Myocyte (in vitro differentiated cells): ENCODE measurements around the gene GRID1. TPM values are rescaled to one million over a fixed set of nuclear protein-coding genes. Genes with fewer than 3 reads are reported as not detected.

Source experiments
- DNase-seq: peaks from one replicate; pipeline ENCODE4 v3.0.0-alpha.2; 2012; ENCODE audit warnings: low read depth
- total RNA-seq: library from RNA; depleted of rRNA; stranded (reverse); fragments of >200 nt; gene quantifications from 2 replicates; pipeline ENCODE4 v1.2.3, GENCODE V29; 2014

Gene GRID1
- total RNA-seq, 1 donor from 2014 or later = not detected

DNA sequence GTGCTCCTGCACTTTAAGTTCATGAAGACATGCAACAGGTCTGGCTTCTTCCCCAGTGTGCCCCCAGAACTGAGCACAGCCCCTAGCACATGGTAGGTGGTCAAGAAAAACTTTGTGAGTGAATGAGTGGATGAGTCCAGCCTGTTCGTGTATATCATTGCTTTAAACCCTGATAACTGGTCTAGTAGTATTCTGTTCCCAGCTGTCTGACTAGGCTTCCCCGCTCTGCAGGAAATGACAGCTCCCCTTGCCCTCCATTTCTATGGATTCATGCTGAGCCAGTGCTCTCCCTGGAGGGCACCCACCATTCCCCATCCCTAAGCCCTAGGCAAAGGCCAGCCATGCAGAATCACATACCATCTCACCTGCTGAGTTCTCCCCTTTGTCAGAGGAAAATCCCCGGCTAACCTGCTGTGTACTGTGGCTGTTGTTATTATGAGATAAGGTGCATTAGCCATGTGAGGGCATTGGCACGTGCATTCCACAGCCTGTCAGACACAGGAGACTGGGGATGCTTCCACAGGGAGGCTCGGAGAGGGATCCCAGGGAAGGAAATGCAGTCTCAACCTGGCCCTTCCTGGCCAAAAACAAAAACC is 698.9 kb downstream of the GRID1 start:
- no peak for DNase-seq

DNA sequence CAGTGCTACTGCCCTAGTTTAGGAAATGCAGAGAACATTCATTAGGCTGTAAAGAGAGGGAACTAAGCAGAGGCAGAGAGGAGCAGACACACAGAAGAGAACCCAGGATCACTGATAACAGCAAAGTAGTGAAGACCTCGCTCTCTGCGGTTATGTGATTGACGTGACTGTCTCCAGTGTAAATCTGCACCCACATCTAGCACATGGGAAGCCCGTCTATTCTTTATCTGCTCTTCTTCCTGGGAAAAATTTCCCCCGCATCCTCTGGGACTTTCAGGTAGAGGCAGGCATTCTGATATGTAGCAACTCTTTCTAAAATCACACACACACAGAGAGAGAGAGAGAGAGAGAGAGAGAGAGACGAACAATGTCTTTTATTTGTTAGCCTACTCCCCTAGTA is 699.6 kb downstream of the GRID1 start:
- DNase-seq = no peak

- DNase-seq = no peak
These were observed 700.5 kb downstream of the GRID1 start for GRCh38 chr10:85666102-85666501.

DNA sequence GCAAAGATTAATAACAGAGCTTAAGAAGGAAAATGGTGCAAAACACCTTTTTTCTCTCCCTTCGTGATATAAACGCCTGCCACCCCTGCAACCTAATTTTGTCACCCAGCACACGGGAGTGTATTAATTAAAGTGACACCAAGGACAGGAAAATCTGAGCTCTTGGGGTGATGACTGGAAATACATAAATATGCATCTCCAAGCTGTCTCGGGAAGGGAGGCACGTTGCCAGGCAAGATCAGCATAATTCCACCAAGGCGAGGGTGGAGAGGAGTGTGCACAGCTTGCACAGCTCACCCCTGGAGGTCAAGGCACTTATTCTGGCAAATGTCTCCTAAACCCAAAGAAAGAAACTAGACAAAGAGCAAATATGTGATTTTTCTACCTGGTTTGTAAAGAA is 700.9 kb downstream of the GRID1 start:
- no peak for DNase-seq

GRCh38 chr10:85665078-85665477 is 701.5 kb downstream of the GRID1 start:
- no peak for DNase-seq

DNA sequence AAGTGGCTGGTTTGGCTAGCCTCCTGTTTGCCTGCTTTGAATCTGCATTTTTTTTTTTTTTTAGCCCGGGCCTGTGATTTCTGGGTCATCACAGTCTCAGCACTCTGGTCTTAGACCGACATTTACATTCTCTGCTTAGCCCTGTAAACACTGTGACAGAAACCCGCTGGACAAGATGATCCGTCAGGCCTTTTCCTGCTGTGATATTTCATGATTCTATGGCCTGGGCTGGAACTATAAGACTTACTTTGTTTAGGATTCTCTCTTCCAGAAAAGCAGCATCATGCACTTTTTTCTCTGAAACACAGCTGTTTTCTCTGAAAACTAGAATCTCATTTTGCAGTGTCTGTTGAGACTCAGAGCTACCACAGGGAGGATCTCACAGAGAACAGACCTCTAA is 705.5 kb downstream of the GRID1 start:
- DNase-seq = no peak

- no peak for DNase-seq
These were observed 707.3 kb downstream of the GRID1 start for GRCh38 chr10:85659331-85659730.

GRCh38 chr10:85658518-85658917 is 708.1 kb downstream of the GRID1 start:
- no peak for DNase-seq

DNA sequence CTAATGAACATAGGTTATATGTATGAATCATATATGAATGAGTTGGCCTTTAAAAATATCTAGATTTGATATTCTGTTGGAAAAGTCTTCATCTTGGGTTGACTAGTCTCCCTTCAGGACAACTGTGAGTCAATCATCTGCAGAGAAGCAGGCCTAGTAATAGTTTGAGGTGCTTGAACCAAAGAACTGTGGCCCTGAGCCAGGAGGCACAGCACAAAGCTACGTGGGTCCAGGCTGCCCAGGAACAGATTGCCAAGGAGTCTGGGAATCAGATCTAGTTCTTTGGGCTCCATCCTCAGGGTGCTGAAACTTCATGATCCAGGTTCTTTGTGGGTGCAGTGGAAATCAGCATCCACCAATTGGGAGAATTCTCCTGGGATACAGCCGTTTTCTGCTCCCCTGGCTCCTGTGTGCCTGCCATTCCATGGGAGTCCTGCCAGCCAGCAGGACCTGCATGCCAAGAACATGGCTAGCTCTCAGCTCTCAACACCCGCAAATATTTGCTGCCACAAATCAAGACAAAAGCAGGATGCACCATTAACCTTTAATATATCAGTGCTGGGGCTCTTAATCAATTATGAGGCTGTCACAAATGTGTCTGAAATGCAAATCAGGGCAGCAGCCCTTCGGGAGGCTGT is 709.0 kb downstream of the GRID1 start:
- DNase-seq = no peak

- no peak for DNase-seq
These were observed 711.2 kb downstream of the GRID1 start for GRCh38 chr10:85655411-85655810.

- DNase-seq = no peak
These were observed 715.1 kb downstream of the GRID1 start for GRCh38 chr10:85651497-85651882.

- DNase-seq = no peak
These were observed 715.7 kb downstream of the GRID1 start for GRCh38 chr10:85650791-85651496.

DNA sequence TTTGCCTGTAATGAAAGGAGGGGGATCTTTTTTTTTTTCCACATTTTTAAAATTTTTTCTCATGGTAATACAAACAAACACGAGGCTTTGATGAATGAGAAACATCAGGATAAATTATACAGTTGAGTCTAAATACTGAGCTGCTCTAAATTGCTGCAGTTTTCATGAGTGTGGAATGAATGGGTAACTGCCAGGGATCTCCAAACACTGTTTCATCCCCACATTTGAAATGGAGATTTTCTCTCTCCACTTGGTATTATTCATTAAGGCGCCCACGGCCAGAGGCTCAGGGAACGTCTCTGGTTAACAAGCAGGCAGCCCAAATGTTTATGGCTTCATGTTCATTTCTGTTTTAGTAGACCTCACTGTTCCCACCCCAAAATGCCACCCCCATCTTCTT is 717.1 kb downstream of the GRID1 start:
- no peak for DNase-seq

DNA sequence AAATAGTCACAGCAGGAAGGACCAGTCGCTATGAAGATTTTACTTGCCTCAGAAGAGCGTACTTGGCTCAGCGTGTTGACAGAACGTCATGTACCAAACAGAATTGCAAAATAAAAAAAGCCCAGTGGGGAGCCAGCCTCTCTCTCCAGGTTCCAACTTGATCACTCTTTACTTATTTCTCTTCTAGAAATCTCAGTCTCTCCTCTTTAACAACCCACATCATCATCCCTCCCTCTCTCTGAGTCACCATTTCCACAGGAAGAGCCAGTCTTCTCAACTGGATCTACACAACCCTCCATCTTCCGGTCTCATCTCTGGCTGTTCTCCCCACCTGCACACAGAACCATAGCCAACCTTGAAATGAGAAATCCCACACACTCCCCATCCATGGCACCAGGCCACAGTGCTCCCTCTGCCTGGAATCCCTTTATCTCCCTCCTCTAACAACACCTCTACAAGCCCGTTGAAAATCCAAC is 718.3 kb downstream of the GRID1 start:
- no peak for DNase-seq

DNA sequence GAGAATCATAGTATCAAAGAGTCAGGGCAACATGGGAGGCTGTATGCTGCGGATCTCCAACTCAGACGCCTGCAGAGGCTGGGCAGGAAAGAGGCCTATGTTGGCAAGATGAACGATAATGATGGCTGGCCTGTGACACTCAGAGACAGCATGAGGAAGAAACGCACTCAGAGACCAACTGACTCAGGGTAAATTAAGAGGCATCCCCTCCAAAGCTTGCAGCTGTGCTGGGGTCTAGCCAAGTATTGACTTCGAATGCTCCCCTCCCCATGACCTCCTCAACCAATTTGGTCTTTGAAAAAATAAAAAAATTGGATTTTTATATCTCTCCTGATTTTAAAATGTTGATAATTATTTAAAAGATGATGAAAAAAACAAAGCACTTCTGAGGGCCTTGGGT is 718.9 kb downstream of the GRID1 start:
- DNase-seq = no peak

DNA sequence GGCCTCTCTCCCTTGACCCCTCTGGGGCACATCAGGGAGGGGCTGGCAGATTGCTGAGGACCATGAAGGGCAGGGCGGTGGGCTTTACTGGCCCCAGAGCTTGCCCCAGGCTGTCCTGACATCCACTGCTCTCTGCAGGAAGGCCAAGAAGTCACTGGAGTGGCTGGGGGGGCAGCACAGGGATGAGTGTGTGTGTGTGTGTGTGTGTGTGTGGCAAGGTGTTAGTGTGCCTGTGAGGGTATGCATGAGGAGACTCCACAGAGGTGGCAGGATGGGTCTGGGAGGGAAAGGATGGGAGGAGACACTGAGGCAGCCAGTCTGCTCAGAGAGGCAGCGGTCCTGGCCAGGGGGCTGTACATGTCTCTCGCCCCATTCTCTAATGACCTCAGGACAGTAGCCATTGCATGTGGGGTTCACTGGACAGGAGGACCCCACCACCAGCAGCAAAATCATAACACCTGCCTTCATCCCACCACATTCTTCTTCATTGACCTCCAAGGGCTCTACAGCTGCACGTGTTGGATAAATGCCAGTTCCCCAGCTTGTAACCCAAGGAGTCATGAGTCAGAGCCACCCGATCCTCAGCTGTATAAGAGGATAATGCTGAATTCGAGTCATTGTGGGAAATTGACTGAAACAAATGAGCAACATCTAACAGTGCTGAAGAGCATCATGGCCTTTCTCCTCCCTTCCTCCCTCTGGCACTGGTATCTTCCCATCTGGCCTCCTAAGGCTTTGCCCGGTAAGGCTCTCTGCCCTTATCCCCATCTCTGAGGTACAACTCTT is 720.5 kb downstream of the GRID1 start:
- no peak for DNase-seq

- no peak for DNase-seq
These were observed 721.5 kb downstream of the GRID1 start for GRCh38 chr10:85645053-85645452.

- DNase-seq = no peak
These were observed 722.6 kb downstream of the GRID1 start for GRCh38 chr10:85643845-85644525.

DNA sequence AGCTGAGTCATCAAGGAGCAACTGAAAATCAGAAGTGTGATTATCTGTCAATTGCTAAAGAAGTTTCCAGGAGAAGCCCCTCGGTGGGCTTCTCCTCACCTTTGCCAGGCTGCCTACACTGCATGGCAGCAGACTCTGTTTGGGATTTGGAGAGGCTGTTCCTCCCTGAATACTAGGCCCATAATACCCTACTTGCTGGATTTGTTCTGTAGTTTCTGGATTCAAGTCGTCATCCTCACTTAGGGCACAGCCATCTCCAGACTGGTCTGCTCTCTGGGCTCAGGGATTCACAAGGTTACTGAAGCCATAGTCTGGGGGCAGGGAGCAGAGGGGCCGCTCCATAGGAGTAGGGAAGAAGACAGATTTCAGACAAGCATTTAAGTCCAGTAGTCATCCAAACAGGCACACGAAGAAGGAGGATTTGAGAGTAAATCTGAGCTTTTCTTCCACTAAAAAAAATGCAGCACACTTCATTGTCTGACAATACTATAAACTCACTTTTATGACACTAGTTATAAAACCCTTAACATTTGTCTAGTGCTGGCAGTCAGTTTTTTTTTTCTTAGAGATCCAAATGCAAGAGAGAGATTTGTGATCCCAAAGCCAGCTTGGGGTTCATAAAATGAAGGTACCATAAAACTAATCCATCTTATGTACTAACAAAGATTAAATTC is 723.3 kb downstream of the GRID1 start:
- no peak for DNase-seq

- no peak for DNase-seq
These were observed 724.0 kb downstream of the GRID1 start for GRCh38 chr10:85642421-85643170.
